DMS114 treated with DMSO at 0.1 percent for 48 hours (cell line): ENCODE measurements around the gene ATL3.
"Not testable (repeated sequence)": the region's sequence is repeated elsewhere in the genome, so short reads cannot be mapped to it uniquely, and the experiment has no call there.

Experiments
- DNase-seq: peaks from one replicate; lab custom pipeline; 2025; ENCODE audit not compliant: unreplicated experiment; lab: John Stamatoyannopoulos, UW

ATL3 gene, protein sequence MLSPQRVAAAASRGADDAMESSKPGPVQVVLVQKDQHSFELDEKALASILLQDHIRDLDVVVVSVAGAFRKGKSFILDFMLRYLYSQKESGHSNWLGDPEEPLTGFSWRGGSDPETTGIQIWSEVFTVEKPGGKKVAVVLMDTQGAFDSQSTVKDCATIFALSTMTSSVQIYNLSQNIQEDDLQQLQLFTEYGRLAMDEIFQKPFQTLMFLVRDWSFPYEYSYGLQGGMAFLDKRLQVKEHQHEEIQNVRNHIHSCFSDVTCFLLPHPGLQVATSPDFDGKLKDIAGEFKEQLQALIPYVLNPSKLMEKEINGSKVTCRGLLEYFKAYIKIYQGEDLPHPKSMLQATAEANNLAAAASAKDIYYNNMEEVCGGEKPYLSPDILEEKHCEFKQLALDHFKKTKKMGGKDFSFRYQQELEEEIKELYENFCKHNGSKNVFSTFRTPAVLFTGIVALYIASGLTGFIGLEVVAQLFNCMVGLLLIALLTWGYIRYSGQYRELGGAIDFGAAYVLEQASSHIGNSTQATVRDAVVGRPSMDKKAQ

DNA sequence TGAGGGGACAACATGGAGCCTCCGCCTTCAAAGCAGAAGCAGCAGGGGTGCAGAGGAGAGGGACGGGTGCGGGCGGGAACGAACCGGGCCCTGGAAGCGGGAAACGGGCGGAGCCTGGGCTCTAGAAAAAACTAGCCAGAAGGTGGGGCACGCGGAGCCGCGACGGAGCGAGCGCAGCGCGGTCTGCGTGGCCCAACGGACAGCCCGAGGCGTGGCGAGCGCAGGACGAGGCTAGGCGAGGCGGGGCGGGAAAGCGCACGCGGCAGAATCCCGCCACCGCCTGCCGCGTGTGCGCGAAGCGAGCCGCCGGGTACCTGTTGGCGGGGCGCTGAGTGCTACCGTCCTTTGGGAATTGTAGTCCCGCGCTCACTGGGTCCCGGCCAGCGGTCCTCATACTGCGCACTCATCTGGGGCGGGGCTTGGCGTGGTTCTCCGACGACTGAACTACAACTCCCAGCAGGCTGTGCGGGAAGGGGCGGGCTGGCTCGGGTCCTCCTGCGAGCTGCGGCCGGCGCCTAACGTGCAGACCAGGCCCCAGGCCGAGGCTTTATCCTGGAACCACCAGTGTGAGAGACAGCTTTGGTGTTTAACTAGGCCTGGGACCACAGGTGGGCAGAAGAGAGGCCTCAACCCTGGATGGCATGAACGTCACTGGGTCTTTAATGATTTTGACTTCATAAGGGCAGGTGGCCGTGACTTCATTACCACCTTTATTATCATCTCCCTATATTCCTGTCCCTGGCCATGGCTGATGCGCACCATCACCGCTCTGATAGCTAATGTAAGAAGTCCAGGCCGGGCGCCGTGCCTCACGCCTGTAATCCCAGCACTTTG, at the start of gene ATL3:
Gene ATL3, minus strand, starts transcription at position 55 of the 834 bp plus-strand sequence. Its CDS starts 41 bp downstream, at position 14.
- DNase-seq: peak; percentile 94

DNA sequence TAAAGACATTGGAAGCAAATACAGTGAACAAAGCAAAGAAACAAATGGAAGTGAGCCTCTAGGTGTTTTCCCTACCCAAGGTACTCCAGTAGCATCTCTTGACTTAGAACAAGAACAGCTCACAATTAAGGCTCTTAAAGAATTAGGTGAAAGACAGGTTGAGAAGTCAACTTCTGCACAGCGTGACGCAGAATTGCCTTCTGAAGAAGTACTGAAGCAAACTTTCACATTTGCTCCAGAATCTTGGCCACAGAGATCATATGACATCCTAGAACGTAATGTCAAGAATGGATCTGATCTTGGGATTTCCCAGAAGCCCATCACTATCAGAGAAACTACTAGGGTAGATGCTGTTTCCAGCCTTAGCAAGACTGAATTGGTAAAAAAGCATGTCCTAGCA, 49.4 kb upstream of the ATL3 start:
- DNase-seq: no peak

DNA sequence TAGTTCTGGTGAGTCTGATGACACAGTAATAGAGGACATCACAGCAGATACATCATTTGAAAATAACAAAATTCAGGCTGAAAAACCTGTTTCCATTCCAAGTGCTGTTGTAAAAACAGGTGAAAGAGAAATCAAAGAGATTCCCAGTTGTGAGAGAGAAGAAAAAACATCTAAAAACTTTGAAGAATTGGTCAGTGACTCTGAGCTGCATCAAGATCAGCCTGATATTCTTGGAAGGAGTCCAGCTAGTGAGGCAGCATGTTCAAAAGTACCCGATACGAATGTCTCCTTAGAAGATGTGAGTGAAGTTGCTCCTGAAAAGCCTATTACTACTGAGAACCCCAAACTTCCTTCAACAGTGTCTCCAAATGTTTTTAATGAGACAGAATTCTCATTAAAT, 48.8 kb upstream of the ATL3 start:
- no peak for DNase-seq

DNA sequence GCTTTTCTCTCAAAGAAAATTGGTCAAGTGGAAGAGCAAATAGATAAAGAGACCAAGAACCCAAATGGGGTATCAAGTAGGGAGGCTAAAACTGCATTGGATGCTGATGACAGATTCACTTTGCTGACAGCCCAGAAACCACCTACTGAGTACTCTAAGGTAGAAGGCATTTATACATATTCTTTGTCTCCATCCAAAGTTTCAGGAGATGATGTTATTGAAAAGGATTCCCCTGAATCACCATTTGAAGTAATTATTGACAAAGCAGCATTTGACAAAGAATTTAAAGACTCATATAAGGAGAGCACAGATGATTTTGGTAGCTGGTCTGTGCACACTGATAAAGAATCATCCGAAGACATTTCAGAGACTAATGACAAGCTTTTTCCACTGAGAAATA, 47.8 kb upstream of the ATL3 start:
- no peak for DNase-seq

DNA sequence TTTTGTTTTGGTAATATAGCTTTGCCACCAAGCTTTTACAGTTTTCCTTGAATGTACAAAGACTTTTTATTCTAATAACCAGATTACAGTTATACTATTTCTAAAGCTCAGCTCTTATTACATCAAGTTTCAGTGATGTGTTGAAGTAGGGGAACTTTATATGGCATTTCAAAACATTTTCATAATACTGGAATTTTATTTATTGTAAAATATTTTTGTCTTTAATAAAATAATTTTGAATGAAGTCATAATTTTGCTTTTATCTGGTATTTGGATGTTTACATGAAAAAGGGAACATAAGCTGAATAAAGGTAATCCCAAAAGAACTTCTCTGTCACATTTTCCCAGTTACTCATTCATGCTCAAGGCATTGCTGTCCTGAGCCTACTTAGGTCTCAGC, 44.9 kb upstream of the ATL3 start:
- DNase-seq: no peak

DNA sequence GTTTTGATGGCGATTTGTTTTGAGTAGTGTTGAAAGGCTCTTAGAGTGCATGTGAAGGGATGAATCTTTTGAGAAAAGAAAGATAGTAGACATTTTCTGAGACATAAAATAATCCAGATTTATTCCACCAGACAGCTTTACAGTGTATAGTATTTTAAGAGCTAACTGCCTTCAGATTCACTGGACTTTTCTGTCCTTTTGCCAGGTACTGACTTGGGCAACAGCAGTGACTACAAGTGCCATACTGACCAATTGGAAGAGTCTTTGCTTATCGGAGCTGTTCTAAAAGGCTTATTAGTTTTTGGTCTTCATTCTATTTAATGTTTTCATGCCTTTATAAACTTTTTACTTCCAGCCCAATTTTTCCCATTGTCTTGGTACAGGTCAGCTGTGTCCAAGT, 42.6 kb upstream of the ATL3 start:
- no peak for DNase-seq

DNA sequence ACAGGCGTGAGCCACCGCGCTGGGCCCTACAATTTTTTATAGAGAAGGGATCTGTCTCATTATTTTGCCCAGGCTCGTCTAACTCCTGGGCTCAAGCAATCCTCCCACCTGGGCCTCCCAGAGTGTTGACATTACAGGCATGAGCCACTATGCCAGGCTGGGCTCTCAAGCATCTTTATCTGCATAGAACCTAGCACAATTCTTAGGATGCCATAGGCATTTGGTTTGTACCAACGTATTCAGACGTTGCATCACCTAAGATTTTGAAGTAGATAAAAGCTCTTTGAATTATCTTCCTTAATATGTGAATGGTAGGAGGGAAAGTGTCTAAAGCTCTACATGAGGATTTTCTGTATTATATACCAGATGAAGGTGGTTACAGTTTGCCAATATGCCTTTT, 40.7 kb upstream of the ATL3 start:
- DNase-seq: no peak

DNA sequence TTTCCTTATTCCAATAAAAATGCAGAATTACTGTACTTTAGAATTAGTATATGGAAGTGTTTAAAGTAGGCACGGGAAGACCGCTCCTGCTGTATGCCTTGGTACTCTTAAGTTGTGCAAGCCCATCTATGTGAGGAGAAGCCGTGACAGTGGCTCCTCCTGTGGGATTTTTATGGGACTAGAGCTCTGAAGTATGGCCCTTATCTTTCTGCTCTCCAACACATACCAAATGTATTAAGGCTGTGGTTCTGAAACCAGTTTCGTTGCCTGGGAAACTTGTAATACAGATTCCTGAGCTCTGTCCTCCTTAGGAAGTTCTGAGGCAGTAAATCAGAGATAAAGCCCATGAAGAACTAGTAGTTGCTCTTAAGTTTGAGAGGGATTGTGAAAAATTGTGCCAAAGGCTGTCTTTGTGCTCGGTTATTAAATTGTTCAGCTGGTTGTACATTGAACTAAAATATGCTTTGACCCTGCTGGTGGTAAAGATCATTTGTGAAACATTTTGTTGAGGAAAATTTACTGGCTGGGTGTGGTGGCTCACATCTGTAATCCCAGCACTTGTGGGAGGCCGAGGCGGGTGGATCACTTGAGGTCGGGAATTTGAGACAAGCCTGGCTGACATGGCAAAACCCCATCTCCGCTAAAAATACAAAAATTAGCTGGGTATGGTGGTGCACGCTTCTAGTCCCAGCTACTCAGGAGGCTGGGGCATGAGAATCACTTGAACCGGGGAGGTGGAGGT, 39.5 kb upstream of the ATL3 start:
- DNase-seq: no peak

DNA sequence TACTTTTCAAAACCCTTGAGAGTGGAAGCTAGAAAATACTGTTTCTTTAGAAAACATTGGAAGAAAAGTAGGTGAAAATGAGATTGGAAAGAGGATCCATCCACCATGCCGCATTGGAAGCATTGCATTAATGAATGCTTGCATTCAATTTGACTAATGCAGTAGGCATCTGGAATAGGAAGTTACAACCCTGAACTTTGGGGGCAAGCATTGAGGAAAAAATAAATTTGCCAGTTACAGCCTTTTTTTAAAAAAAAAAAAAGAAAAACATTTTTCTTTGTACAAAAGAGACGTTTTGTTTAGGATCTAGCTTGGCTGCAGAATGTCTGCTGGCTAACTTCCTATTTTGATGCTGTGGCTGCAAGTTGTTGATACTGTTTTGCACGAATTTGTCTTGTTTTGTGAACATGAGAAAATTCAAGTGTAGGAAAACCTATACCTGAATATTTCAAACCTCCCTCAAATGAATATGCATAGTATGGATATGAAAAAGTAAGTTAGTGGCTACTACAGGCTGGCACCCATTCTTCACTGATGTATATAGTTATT, 38.2 kb upstream of the ATL3 start:
- DNase-seq: no peak

DNA sequence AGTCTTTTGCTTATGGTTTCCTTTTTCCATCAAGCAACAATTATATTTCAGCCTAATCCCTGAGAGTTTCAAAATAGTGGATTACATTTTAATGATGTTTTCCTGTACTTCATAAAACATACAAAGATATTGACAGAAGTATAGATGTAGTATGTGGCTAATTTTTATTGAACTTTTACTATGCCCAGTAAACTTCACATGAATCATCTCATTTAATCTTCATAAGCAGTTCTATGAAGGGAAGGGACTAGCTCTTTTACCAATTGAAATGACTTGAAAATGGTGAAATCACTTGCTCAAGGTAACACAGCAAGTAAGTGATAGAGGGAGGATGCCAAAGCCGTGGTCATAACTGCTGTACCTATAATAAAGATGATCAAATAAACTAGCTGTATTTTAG, 37.6 kb upstream of the ATL3 start:
- DNase-seq: no peak

DNA sequence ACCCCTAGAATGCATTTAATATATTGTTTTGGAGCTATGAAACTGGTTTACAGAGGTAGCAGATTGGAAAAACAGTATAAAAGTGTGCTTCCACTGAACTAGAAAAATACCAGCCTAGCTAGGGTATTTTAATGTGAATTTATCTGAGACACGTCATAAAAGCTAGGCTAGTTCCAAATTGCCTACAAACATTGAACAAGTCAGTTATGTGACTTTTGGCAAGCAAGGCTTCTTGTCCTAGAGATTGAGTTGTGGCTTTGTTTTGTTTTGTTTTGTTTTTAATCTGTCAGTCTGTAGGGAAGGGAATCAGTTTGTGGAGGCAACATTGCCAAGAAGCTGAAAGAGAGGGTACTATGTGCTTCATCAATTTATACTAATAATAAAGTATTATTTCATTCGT, 34.4 kb upstream of the ATL3 start:
- DNase-seq: no peak

DNA sequence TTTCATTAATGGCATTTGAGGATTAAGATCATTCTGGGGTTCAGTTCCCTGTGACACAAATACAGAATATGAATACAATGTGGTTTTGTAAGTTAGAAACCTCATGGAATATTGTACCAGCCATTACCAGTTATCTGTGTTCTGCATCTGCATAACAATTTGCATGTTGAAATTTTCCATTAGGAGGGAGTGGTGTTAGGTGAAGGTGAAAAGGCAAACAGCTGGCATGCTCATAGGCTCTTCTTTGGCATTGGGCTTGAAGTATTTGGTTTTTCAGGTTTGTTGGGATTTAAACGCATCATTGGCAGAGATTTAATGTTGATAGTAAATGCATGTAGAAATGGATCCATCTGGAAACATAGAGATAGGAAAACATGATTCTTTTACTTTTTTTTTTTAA, 28.7 kb upstream of the ATL3 start:
- DNase-seq: no peak

DNA sequence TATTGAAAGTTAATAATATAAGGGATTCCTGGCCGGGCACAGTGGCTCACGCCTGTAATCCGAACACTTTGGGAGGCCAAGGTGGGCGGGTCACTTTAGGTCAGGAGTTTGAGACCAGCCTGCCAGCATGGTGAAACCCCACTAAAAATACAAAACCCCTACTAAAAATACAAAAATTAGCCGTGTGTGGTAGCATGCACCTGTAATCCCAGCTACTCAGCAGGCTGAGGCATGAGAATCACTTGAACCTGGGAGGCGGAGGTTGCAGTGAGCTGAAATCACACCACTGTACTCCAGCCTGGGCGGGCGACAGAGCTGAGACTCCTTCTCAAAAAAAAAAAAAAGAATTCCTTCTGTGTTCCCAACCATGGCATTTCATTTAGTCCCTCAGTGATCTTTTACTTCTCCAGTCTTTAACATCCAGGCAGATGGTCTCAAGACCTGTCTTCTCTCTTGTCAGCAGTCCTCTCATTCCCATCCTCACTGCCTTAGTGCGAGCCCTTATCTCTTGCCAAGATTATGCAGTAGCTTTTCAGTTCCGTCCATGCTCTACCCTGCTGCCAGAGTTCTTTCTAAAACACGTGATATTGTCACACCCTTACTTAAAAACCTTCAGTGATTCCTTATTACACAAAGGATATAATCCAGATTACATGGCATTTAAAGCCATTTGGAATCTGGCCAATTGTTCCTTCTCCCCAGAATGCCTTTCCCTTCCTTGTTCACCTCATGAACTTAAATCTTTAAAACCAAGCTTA, 28.0 kb upstream of the ATL3 start:
- DNase-seq: no peak

DNA sequence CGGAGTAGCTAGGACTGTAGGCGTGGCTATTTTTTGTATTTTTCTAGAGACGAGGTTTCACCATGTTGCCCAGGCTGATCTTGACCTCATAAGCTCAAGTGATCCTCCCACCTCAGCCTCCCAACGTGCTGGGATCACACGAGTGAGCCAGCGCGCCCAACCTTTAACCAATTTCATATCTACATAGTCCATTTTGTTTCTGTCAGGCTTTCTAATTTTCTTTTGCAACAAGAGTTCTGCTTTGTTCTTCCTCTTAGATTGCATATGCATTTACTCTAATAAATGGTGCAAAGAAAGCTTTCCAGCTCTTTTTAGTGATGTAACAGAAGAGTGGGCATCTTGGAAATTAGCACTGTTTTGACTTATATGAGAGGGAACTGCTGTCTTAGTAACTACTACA, 23.4 kb upstream of the ATL3 start:
- DNase-seq: no peak

DNA sequence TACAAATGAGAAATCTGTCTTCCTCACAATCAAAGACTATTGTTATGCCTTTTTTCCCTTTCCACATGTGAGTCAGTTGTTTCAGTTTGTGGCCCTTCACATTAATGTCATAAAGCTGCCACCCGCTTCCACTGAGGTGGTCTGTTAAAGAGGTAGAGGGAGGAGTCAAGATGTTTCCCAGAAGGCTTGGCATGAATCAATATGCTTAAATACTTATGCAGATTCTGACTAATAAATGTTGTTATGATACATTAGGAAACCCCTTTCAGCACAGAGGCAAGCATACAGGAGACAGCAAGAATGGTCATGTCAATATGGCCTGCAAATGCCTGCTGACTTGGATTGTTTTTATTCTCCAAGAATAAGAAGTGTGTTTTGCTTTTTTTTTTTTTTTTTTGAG, 16.7 kb upstream of the ATL3 start:
- no peak for DNase-seq

DNA sequence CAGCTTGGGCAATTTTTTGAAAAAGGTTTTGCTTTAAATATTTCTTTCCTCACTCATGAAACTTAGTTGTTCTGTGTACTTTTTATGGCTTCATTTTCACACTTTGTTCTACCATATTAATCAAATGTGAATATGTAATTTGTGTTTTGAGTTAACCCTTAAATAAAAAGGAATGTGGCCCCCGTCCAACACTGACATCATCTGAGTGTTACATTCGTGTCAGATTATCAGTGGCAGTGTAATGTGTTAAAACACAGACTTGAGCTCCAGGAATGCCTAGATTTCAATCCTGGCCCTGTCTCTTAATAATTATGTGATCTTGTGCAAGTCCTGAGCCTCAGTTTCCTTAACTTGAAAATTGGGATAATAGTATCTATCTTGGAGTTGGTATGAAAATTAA, 15.8 kb upstream of the ATL3 start:
- no peak for DNase-seq

DNA sequence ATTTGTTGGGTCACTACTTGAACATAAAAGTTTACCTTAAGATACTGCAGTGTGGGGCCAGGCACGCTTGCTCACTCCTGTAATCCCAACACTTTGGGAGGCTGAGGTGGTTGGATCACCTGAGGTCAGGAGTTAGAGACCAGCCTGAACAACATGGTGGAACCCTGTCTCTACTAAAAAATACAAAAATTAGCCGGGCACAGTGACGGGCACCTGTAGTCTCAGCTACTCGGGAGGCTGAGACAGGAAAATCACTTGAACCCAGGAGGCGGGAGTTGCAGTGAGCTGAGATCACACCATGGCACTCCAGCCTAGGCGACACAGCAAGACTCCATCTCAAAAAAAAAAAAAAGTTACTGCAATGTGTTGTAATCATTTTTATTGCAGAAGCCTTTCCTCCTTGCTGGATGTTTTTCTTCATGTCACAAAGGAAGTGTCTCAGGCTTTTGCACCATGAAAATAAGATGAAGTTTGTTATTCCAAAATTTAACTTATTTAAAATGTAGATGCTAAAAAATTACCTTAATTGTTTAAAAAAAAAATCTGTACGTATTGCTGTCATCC, 14.1 kb upstream of the ATL3 start:
- not testable (repeated sequence) for DNase-seq

DNA sequence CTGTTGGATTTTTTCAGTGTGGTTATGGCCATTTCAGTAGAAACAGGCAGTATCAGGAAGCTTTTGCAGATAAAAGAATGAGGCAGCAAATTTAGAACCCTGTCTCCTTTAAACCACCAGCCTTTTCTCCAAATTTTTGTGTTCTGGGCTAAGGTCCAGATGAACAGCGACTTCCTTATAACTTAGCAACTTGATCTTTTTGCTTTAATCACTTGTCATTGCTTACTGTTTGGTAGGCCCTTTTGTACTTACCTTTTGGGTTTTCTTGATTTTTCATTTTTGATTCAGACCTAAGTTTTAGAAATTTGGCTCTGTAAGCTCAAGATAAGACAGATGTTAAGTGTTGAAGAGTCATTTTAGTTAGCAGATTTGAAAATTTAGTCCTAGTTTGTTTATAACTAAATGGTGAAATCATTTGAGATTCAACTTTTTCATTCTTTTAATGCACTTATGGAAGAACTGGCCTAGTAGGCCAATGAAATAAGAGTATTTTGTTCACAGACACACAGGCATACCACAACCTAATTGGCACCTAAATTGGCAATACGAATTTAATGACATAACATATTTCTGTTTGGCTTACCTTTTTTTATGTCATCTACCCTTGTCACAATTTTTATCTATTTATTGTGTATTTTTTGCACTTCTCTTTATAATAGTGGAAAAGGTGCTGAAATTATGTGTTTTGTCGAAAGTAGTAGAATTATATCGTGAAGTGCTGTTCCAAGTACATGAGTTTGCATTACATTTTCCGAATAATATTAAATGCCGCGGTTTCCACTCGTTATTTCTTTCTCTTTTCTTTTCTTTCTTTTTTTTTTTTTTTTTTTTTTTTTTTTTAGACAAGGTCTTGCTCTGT, 12.2 kb upstream of the ATL3 start:
- no peak for DNase-seq
